HL-60 (cell line): ENCODE data around the gene ACTN1.

Source experiments
- DNase-seq, 2 experiments: peaks; one replicate each; pipeline ENCODE4 v3.0.0-alpha.2; 2010 to 2020; ENCODE audit warnings: low read depth in 1 of 2, low spot score in 1 of 2
- H3K27ac ChIP-seq: fragments of 250-450 bp; sonication (Bioruptor Pico); replicated peaks from 2 replicates; pipeline ENCODE4 v1.5.1; 2020; ENCODE audit warnings: mild to moderate bottlenecking, moderate library complexity
- H3K27me3 ChIP-seq: fragments of 250-450 bp; sonication (Bioruptor Pico); 2 replicates; pipeline ENCODE4 v1.5.1; 2021; ENCODE audit warnings: mild to moderate bottlenecking, moderate library complexity; ENCODE audit not compliant: insufficient read depth, poor library complexity, severe bottlenecking
- H3K4me3 ChIP-seq: replicated peaks from 2 replicates; pipeline ENCODE4 v1.5.1; 2011; ENCODE audit warnings: mild to moderate bottlenecking, control low read depth, low read length; ENCODE audit not compliant: insufficient read depth
- GABPA ChIP-seq: IDR thresholded peaks from 2 replicates; pipeline ENCODE4 v1.6.1; 2012; ENCODE audit warnings: low read depth
- POLR2AphosphoS5 ChIP-seq: IDR thresholded peaks from 2 replicates; pipeline ENCODE4 v1.6.1; 2012; ENCODE audit warnings: low read depth
- SPI1 ChIP-seq: IDR thresholded peaks from 2 replicates; pipeline ENCODE4 v1.6.1; 2012; ENCODE audit warnings: low read depth, mild to moderate bottlenecking, borderline replicate concordance
- TF ChIP-seq, protein P1 (sequence below): IDR thresholded peaks from 2 replicates; pipeline ENCODE4 v1.6.1; 2012; ENCODE audit warnings: low read depth; ENCODE audit not compliant: insufficient replicate concordance
- TF ChIP-seq, protein P2 (sequence below): IDR thresholded peaks from one replicate; pipeline ENCODE4 v1.5.1; 2011; ENCODE audit warnings: low read length, control low read depth, inconsistent platforms; ENCODE audit not compliant: insufficient read depth

Gene ACTN1

DNA sequence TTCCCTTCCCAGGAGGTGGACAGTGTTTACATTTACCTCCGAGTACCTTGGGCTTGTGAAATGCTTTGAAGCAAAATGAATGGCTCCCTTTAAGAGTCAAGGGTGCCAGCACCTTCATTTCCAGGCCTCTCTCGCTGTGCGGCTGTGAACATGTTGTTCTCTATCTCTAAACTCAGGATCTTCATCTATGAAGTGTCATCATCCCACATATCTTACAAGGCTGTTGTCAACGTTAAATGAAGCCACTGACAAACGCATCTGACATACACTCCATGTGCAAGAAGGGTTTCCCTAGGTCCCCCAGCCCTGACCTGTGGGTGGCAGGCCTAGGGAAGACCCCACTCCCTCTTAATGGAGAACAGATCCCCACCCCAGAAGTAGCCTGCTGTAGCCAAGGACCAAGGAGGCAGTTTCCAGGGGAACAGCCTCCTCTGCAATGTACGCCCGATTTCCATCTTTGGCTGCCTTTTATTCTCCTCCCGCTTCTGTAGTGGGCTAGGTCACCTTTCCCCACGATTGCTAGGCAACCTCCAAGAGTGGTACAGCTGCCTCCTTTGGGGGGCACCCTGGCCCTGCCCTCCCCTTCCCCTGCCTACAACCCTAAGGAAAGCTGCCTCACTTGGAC, 7.6 kb downstream of the ACTN1 start:
- no peak overlapping the region for H3K27ac ChIP-seq
- no peak for DNase-seq
- H3K4me3 ChIP-seq = no peak overlapping the region
- TF ChIP-seq POLR2AphosphoS5 (no peak), SPI1 (no peak), GABPA (no peak)
- TF ChIP-seq, protein P1, sequence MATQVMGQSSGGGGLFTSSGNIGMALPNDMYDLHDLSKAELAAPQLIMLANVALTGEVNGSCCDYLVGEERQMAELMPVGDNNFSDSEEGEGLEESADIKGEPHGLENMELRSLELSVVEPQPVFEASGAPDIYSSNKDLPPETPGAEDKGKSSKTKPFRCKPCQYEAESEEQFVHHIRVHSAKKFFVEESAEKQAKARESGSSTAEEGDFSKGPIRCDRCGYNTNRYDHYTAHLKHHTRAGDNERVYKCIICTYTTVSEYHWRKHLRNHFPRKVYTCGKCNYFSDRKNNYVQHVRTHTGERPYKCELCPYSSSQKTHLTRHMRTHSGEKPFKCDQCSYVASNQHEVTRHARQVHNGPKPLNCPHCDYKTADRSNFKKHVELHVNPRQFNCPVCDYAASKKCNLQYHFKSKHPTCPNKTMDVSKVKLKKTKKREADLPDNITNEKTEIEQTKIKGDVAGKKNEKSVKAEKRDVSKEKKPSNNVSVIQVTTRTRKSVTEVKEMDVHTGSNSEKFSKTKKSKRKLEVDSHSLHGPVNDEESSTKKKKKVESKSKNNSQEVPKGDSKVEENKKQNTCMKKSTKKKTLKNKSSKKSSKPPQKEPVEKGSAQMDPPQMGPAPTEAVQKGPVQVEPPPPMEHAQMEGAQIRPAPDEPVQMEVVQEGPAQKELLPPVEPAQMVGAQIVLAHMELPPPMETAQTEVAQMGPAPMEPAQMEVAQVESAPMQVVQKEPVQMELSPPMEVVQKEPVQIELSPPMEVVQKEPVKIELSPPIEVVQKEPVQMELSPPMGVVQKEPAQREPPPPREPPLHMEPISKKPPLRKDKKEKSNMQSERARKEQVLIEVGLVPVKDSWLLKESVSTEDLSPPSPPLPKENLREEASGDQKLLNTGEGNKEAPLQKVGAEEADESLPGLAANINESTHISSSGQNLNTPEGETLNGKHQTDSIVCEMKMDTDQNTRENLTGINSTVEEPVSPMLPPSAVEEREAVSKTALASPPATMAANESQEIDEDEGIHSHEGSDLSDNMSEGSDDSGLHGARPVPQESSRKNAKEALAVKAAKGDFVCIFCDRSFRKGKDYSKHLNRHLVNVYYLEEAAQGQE = no peak
- TF ChIP-seq, protein P2, sequence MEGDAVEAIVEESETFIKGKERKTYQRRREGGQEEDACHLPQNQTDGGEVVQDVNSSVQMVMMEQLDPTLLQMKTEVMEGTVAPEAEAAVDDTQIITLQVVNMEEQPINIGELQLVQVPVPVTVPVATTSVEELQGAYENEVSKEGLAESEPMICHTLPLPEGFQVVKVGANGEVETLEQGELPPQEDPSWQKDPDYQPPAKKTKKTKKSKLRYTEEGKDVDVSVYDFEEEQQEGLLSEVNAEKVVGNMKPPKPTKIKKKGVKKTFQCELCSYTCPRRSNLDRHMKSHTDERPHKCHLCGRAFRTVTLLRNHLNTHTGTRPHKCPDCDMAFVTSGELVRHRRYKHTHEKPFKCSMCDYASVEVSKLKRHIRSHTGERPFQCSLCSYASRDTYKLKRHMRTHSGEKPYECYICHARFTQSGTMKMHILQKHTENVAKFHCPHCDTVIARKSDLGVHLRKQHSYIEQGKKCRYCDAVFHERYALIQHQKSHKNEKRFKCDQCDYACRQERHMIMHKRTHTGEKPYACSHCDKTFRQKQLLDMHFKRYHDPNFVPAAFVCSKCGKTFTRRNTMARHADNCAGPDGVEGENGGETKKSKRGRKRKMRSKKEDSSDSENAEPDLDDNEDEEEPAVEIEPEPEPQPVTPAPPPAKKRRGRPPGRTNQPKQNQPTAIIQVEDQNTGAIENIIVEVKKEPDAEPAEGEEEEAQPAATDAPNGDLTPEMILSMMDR = no peak
- no peaks in the 10 kb centered on the region for H3K27me3 ChIP-seq

DNA sequence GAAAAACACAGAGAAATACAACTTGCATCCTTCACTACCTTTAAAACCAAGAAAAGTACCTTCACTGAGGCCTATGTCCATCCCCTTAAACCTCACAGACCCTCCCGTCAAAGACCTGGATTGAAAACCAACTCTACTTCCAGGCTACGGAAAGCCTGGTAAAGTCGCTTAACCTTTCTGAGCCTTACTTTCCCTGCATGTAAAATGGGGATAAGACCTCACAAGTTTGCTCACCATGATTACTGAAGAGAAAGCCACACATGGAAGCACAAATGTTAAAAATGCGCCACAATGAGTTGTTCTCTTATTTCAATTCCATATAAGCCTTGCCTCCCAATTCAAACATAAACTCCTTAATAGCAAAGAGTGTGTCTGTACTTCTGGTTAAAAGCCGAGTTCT, 8.4 kb downstream of the ACTN1 start:
- no peak overlapping the region for H3K27ac ChIP-seq
- TF ChIP-seq GABPA (no peak), POLR2AphosphoS5 (no peak)
- TF ChIP-seq, protein P2 = no peak
- TF ChIP-seq, protein P1 = no peak
- H3K4me3 ChIP-seq = no peak overlapping the region

DNA sequence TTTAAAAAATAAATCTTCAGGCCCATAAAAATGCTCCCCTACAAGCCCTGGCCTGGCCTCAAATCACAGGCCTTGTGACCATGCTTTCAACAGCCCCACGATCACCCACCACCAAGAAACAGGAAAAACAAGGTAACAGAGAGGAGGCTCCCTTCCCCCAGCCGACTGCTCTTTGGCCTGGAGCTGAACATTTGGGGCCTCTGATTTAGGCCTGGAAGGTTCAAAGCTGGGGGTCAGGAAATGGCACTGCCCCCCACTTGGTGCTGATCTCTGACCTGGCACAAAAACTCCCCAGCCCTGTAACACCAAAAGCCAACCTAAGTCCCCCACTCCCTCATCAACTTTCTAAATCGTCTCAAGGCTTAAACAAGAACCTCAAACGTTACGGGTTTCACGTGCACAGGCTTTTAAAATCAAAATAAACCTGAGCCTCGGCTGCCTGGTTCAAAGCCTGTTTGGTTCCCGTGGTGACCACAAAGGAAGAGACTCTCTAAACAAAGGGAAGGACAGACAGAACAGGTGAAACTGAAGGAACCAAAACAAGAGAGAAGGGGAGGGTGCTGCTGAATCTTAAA, 9.0 kb downstream of the ACTN1 start:
- Histone ChIP-seq H3K4me3 (no peak overlapping the region), H3K27ac (no peak overlapping the region), H3K27me3 (no peaks in the 10 kb centered on the region)
- DNase-seq = no peak
- no peak for TF ChIP-seq GABPA
- TF ChIP-seq, protein P1 = no peak
- TF ChIP-seq, protein P2 = no peak
- no peak for TF ChIP-seq POLR2AphosphoS5
- no peak for TF ChIP-seq SPI1

More for the DNA sequence above, 8.4 kb downstream of the ACTN1 start:
- no peaks in the 10 kb centered on the region for H3K27me3 ChIP-seq
- no peak for DNase-seq
